K562 (cell line): ENCODE measurements around the gene EML5. TPM values are rescaled to one million over a fixed set of nuclear protein-coding genes. Genes with fewer than 3 reads are reported as not detected.

ENCODE experiments used
- ATAC-seq: fragments of 200-7000 bp; cut with Tn5 transposase; 3 replicates; pipeline ENCODE4 v1.9.1; 2020; ENCODE audit warnings: moderate library complexity
- BruUV-seq: library from RNA; stranded (reverse); fragments of 400-500 nt; replicated peaks from 2 replicates; lab custom pipeline; 2021; lab: Mats Ljungman, UMichigan
- CTCF ChIA-PET: fragments of 300-600 bp; formaldehyde crosslinking; extraction: SDS; loops from one replicate; lab custom pipeline; 2021; ENCODE audit warnings: low intra/inter-chr PET ratio; lab: Yijun Ruan, JAX
- POLR2A ChIA-PET: fragments of 300-600, 350-650 bp; sonication (Branson Sonifier 250); formaldehyde crosslinking; extraction: SDS; loops from one replicate; lab custom pipeline; 2021; ENCODE audit warnings: antibody characterized with exemption, inconsistent platforms; lab: Yijun Ruan, JAX
- DNase-seq, 4 experiments: peaks; one replicate each; pipeline versions ENCODE4 v3.0.0 to v3.0.0-alpha.2; 2011 to 2018; ENCODE audit warnings: low spot score in 3 of 4, mixed read lengths in 3 of 4; ENCODE audit errors: extremely low read depth in 1 of 4
- FAIRE-seq: peaks from 2 replicates; lab custom pipeline; 2011; peaks lifted over from hg19 to GRCh38; lab: Jason Lieb, UNC
- H2AFZ ChIP-seq: 2 replicates; pipeline ENCODE4 v1.6.0; 2011; ENCODE audit warnings: low read depth, low read length, control low read depth, inconsistent platforms
- H3K27ac ChIP-seq: fragments of 200-600 bp; 3 replicates; pipeline ENCODE4 v1.8.0; 2011; ENCODE audit warnings: low read depth, mild to moderate bottlenecking, control low read depth, inconsistent platforms, low read length, moderate library complexity, mixed read lengths; ENCODE audit errors: extremely low read depth
- H3K27me3 ChIP-seq, 2 experiments: fragments of 300-600 bp in 1 of 2; 2 replicates in 1 of 2; 3 replicates in 1 of 2; pipeline versions ENCODE4 v1.6.0 to v1.8.0; 2011; ENCODE audit warnings: inconsistent platforms in 2 of 2, low read length in 2 of 2, mild to moderate bottlenecking in 1 of 2, mixed read lengths in 1 of 2, moderate library complexity in 1 of 2; ENCODE audit not compliant: control insufficient read depth in 2 of 2, insufficient read depth in 2 of 2
- H3K36me3 ChIP-seq: fragments of 300-600 bp; 3 replicates; pipeline ENCODE4 v1.8.0; 2011; ENCODE audit warnings: mild to moderate bottlenecking, low read length, inconsistent platforms; ENCODE audit not compliant: control insufficient read depth, insufficient read depth
- H3K4me1 ChIP-seq, 2 experiments: fragments of 200-600 bp in 1 of 2; replicated peaks in 1 of 2; 2 replicates in 1 of 2; 3 replicates in 1 of 2; pipeline versions ENCODE4 v1.5.1 to v1.8.0; 2011; ENCODE audit warnings: inconsistent platforms in 2 of 2, low read length in 2 of 2, mild to moderate bottlenecking in 1 of 2, mixed read lengths in 1 of 2, moderate library complexity in 1 of 2; ENCODE audit not compliant: control insufficient read depth in 2 of 2, insufficient read depth in 2 of 2
- H3K4me2 ChIP-seq: 2 replicates; pipeline ENCODE4 v1.6.1; 2011; ENCODE audit warnings: low read length, control low read depth, inconsistent platforms, mixed read lengths; ENCODE audit not compliant: insufficient read depth
- H3K4me3 ChIP-seq: fragments of 200-600 bp; sonication (generic), shearing (Covaris generic); 2 replicates; pipeline ENCODE4 v1.5.1; 2016; ENCODE audit warnings: control low read depth, inconsistent platforms
- H3K79me2 ChIP-seq: fragments of 200-600 bp; 3 replicates; pipeline ENCODE4 v1.8.0; 2011; ENCODE audit warnings: low read length, inconsistent platforms; ENCODE audit not compliant: control insufficient read depth, insufficient read depth
- H3K9ac ChIP-seq, 2 experiments: 2 replicates each; pipeline versions ENCODE4 v1.6.0 to v1.6.1; 2011; ENCODE audit warnings: low read depth in 2 of 2, low read length in 2 of 2, control low read depth in 1 of 2, inconsistent platforms in 1 of 2, mild to moderate bottlenecking in 1 of 2, mixed read lengths in 1 of 2; ENCODE audit not compliant: insufficient read depth in 1 of 2
- H3K9me1 ChIP-seq: one replicate; pipeline ENCODE4 v1.6.0; 2011; ENCODE audit warnings: inconsistent platforms, mild to moderate bottlenecking, low read length, moderate library complexity; ENCODE audit not compliant: control insufficient read depth, insufficient read depth
- H3K9me3 ChIP-seq: replicated peaks from 2 replicates; pipeline ENCODE4 v1.5.1; 2011; ENCODE audit warnings: low read depth, low read length, inconsistent platforms; ENCODE audit not compliant: control insufficient read depth, insufficient read depth
- H4K20me1 ChIP-seq: replicated peaks from 2 replicates; pipeline ENCODE4 v1.6.1; 2011; ENCODE audit warnings: low read length, inconsistent platforms, mixed read lengths; ENCODE audit not compliant: control insufficient read depth, insufficient read depth
- HOMEZ ChIP-seq: fragments of 250-450 bp; sonication (Bioruptor Pico); IDR thresholded peaks from 2 replicates; pipeline ENCODE4 v1.4.0; 2020; ENCODE audit warnings: mild to moderate bottlenecking, moderate library complexity
- TAF1 ChIP-seq: IDR thresholded peaks from 2 replicates; pipeline ENCODE4 v1.6.1; 2011; ENCODE audit warnings: mild to moderate bottlenecking, low read length, moderate library complexity; ENCODE audit not compliant: insufficient read depth, control insufficient read depth, severe bottlenecking; ENCODE audit errors: extremely low read depth
- WGBS: fragments of 100-300 bp; shearing (Covaris generic); methylation state at CpG from one replicate; pipeline ENCODE4 v1.1.6; 2016; ENCODE audit warnings: low coverage, mixed read lengths; ENCODE audit not compliant: insufficient coverage; ENCODE audit errors: missing lambda C conversion rate; 5-methylcytosine and 5-hydroxymethylcytosine counted together
- in situ Hi-C: fragments of 300-500 bp; cut with MboI; formaldehyde crosslinking; loops from 4 replicates; pipeline ENCODE4 v1.15.0; 2018; ENCODE audit warnings: inconsistent platforms, mixed read lengths
- intact Hi-C: fragments of 100-400 bp; cut with micrococcal nuclease; formaldehyde crosslinking; loops from 2 replicates; pipeline ENCODE4 v1.14.2; 2022
- polyA plus RNA-seq, 8 experiments: library from polyadenylated mRNA; depleted of rRNA in 4 of 8; stranded (reverse) in 5 of 8; unstranded in 3 of 8; fragments of >200 nt; fragmentation: Nextera tagmentation in 2 of 8; fragmentation: Illumina TruSeq in 1 of 8; extraction: Ambion mirVana in 2 of 8; extraction: Trizol in 1 of 8; gene quantifications; 2 replicates each; pipeline versions ENCODE4 v1.2.1 to v1.2.3, GENCODE V29; 2011 to 2014; ENCODE audit warnings: inconsistent platforms in 1 of 8, missing spikeins in 1 of 8
- total RNA-seq, 7 experiments: library from RNA; depleted of rRNA in 6 of 7; stranded (reverse); fragments of >200 nt in 6 of 7; fragmentation: Illumina TruSeq in 2 of 7; extraction: Trizol in 2 of 7; gene quantifications; 2 replicates each; pipeline versions ENCODE4 v1.2.1 to v1.2.3, GENCODE V29; 2011 to 2021; ENCODE audit warnings: low replicate concordance in 1 of 7

EML5 gene
- total and polyA plus RNA-seq, 9 of the 15 experiments (the other 6 are each of a cell fraction or from before 2014, with no cell fraction given), result 0.06 to 0.34 (median 0.22) TPM

GRCh38 chr14:88604212-88604611, 188.5 kb downstream of the EML5 start (continued):
- no peak for TF ChIP-seq TAF1

GRCh38 chr14:88599761-88600439, 192.9 kb downstream of the EML5 start:
- no peak for DNase-seq
- Histone ChIP-seq H3K4me1 (no peaks in the 10 kb centered on the region), H2AFZ (no peak overlapping the region), H3K36me3 (peaks cover 79% of the 10 kb centered on the region)
- no peak for TF ChIP-seq HOMEZ (CRISPR knock-in tag)
- TF ChIP-seq, all 486 proteins: peak for 0
- BruUV-seq, result no TSS peak
- no peaks in the 10 kb centered on the region for H3K27me3 ChIP-seq
- ChIA-PET POLR2A (no interaction called here), CTCF (no interaction called here)
- intact Hi-C loops (no loop called here), in situ Hi-C loops (no loop called here)
- no peak overlapping the region for H3K4me2 ChIP-seq
- H3K9me1 ChIP-seq, result no peaks in the 10 kb centered on the region
- H3K79me2 ChIP-seq, result no peaks in the 10 kb centered on the region
- no peaks in the 10 kb centered on the region for H4K20me1 ChIP-seq
- no peak overlapping the region for H3K4me3 ChIP-seq
- H3K27ac ChIP-seq, result no peak overlapping the region
- ATAC-seq, result no peak
- no peak for FAIRE-seq
- WGBS, result 89% methylated on average over 10 of the region's 10 CpGs
- no peak overlapping the region for H3K9ac ChIP-seq
- H3K9me3 ChIP-seq, result no peaks in the 10 kb centered on the region
